Lower lobe of right lung (tissue), 2 donors: ENCODE measurements around the gene PRKCQ. TPM values are rescaled to one million over a fixed set of nuclear protein-coding genes. Genes with fewer than 3 reads are reported as not detected.

Experiments used
- ATAC-seq, 2 donors: fragments of 200-7000 bp; cut with Tn5 transposase; one replicate each; pipeline ENCODE4 v1.9.1; 2020 to 2022; ENCODE audit warnings: mild to moderate bottlenecking in 2 of 2, moderate library complexity in 2 of 2
- DNase-seq: peaks from one replicate; pipeline ENCODE4 v3.0.0-alpha.2; 2020
- H3K27ac ChIP-seq: fragments of 200-600 bp; one replicate; pipeline ENCODE4 v1.8.0; 2022
- H3K27me3 ChIP-seq: fragments of 200-600 bp; one replicate; pipeline ENCODE4 v1.8.0; 2022; ENCODE audit warnings: low read depth
- H3K36me3 ChIP-seq: fragments of 200-600 bp; one replicate; pipeline ENCODE4 v1.8.0; 2022; ENCODE audit warnings: mild to moderate bottlenecking
- H3K4me1 ChIP-seq: fragments of 200-600 bp; one replicate; pipeline ENCODE4 v1.8.0; 2022
- H3K4me3 ChIP-seq: fragments of 200-600 bp; one replicate; pipeline ENCODE4 v1.8.0; 2022; ENCODE audit warnings: mild to moderate bottlenecking
- H3K9me3 ChIP-seq: fragments of 200-600 bp; one replicate; pipeline ENCODE4 v1.8.0; 2022
- intact Hi-C: fragments of 100-400 bp; cut with DNase I; formaldehyde crosslinking; loops from one replicate; pipeline ENCODE4 v1.11.0; 2022
- total RNA-seq: library from RNA; stranded (reverse); fragmentation: NEBNext Ultra II Directional; extraction: Animal tissue kit (Norgen Biotek cat#: 25700); gene quantifications from one replicate; pipeline ENCODE4 v1.2.1, GENCODE V29; 2021
- TF ChIP-seq, protein P1 (sequence below): fragments of 200-600 bp; IDR thresholded peaks from one replicate; pipeline ENCODE4 v1.8.0; 2022; ENCODE audit warnings: antibody characterized with exemption, mild to moderate bottlenecking
- donor health status: DM: no; HTN: yes; CAD: no; lungs with severe emphysema.

Gene PRKCQ
- total RNA-seq, 1 donor from 2014 or later: 8.1 TPM

DNA sequence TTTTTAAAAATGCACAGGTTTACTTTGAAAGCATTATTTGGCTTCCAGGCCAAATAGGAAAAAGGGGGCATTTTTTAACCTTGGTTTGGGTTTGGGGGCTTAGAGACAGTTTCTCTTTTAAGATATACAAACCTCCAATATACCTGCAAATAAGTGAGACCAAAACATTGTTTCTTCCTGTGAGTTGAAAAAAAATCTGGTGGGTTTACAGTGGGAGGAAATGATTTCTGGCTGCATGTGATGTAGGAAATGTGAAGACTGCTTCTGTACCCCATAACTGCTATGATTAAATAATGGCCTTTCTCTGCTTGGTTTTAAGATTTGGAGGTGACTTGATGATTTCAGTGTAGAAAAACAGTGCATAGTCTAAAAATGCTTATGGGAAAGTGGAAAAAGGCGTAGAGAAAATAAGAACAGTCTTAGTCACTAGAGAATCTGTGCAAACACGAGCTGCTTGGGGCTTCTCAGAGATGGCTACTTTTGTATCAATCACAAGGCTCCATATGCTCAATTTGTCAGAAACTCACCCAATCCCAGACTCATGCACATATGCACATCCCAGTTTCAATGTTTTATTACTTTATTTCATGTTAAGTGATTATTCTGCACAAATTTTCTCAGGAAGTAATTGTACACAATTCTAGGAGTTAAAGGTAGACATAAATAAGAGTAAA, 22.1 kb upstream of the PRKCQ start:
- TF ChIP-seq, protein P1, sequence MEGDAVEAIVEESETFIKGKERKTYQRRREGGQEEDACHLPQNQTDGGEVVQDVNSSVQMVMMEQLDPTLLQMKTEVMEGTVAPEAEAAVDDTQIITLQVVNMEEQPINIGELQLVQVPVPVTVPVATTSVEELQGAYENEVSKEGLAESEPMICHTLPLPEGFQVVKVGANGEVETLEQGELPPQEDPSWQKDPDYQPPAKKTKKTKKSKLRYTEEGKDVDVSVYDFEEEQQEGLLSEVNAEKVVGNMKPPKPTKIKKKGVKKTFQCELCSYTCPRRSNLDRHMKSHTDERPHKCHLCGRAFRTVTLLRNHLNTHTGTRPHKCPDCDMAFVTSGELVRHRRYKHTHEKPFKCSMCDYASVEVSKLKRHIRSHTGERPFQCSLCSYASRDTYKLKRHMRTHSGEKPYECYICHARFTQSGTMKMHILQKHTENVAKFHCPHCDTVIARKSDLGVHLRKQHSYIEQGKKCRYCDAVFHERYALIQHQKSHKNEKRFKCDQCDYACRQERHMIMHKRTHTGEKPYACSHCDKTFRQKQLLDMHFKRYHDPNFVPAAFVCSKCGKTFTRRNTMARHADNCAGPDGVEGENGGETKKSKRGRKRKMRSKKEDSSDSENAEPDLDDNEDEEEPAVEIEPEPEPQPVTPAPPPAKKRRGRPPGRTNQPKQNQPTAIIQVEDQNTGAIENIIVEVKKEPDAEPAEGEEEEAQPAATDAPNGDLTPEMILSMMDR: no peak
- Histone ChIP-seq H3K4me3 (no peak overlapping the region), H3K27me3 (no peaks in the 10 kb centered on the region), H3K9me3 (no peaks in the 10 kb centered on the region), H3K27ac (no peak overlapping the region), H3K4me1 (no peaks in the 10 kb centered on the region), H3K36me3 (no peaks in the 10 kb centered on the region)
- no peak for ATAC-seq
- intact Hi-C loops: no loop called here
- DNase-seq: no peak

DNA sequence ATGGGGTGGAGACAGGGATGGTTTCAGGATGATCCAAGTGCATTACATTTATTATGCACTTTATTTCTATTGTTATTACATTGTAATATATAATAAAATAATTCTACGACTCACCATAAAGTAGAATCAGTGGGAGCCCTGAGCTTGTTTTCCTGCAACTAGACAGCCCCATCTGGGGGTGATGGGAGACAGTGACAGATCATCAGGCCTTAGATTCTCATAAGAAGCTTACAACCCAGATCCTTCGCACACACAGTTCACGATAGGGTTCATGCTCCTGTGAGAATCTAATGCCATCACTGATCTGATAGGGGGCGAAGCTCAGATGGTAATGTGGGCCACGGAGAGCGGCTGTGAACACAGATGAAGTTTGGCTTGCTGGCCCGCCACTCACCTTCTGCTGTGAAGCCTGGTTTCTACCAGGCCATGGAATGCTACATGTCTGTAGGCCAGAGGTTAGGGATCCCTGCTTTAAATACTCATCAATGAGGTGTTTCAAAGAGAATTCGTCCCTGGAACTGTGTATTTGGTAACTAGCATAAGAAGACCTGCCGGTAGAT, 21.2 kb upstream of the PRKCQ start:
- intact Hi-C loops: no loop called here
- H3K27me3 ChIP-seq: no peaks in the 10 kb centered on the region
- H3K4me3 ChIP-seq: no peak overlapping the region
- no peaks in the 10 kb centered on the region for H3K9me3 ChIP-seq
- DNase-seq (no peak), ATAC-seq (no peak)
- no peaks in the 10 kb centered on the region for H3K36me3 ChIP-seq
- no peak overlapping the region for H3K27ac ChIP-seq
- TF ChIP-seq, protein P1: no peak
- H3K4me1 ChIP-seq: no peaks in the 10 kb centered on the region

DNA sequence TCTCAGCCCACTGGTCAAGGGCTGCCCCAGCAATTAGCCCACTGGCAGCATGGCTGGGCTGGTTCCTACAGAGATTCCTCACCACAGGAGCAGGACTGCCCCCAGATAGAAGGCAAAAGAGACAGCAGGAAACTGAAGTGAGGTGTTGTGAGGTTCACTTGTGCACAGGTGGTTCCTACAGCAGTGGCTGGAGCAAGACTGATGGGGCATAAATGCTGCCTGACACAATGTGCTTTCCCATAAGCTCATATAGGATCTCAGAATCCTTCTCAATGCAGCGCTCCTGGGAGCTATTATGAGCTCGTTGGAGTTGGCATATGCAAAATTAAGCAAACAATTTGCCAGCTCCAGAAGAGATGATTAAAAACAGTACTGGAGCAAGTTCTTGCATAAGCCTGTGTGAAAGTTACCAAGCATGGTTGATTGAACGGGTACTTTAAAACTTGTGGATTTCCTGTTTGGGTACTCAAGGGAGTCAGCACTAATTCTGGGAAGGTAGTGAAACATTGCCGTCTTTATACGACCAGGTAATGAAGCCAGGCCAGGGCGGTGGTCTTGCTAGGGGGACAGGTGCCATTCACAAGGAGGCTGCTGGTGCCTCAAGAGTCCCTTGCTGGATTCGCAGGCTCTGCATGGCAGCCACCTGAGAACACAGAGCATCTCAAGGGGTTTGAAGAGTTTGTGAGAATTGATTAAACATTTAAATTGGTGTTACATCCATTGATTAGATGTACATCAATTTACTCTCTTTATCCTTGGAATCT, 20.3 kb upstream of the PRKCQ start:
- no peak overlapping the region for H3K4me3 ChIP-seq
- no peaks in the 10 kb centered on the region for H3K27me3 ChIP-seq
- no peaks in the 10 kb centered on the region for H3K9me3 ChIP-seq
- H3K36me3 ChIP-seq: no peaks in the 10 kb centered on the region
- TF ChIP-seq, protein P1: no peak
- H3K27ac ChIP-seq: no peak overlapping the region
- ATAC-seq: peak; percentile 29 to 53
- no peaks in the 10 kb centered on the region for H3K4me1 ChIP-seq
- intact Hi-C loops: no loop called here
- no peak for DNase-seq

DNA sequence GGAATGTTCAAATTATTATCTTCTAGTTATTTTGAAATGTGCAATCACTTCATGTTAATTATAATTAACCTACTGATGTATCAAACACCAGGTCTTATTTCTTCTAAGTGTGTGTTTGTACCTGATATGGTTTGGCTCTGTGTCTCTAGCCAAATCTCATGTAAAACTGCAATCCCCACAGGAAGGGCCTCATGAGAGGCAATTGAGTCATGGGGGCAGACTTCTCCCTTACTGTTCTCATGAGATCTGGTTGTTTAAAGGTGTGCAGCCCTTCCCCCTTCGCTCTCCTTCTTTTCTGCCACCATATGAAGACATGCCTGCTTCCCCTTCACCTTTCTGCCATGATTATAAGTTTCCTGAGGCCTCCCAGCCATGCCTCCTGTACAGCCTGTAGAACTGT, 18.6 kb upstream of the PRKCQ start:
- intact Hi-C loops: no loop called here

DNA sequence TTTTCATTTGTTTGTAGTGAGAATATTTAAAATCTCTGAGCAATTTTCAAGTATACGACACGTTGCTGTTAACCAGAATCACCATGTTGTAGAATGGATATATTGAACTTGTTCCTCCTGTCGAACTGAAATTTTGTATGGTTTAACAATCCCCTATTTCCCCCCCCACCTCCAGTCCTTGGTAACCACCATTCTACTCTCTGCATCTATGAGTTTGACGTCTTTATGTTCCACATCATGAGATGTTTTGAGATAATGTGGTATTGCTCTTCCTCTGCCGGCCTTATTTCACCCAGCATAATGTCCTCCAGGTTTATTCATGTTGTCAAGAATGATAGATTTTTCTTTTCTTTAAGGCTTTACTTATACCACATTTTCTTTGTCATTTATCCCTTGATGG, 17.4 kb upstream of the PRKCQ start:
- Histone ChIP-seq H3K27me3 (no peaks in the 10 kb centered on the region), H3K9me3 (no peaks in the 10 kb centered on the region), H3K4me3 (no peak overlapping the region), H3K36me3 (no peaks in the 10 kb centered on the region), H3K4me1 (no peaks in the 10 kb centered on the region), H3K27ac (no peak overlapping the region)
- TF ChIP-seq, protein P1: no peak
- ATAC-seq: no peak
- intact Hi-C loops: no loop called here
- DNase-seq: no peak

More for the DNA sequence above, 18.6 kb upstream of the PRKCQ start:
- Histone ChIP-seq H3K27me3 (no peaks in the 10 kb centered on the region), H3K36me3 (no peaks in the 10 kb centered on the region), H3K9me3 (no peaks in the 10 kb centered on the region), H3K4me1 (no peaks in the 10 kb centered on the region), H3K27ac (no peak overlapping the region), H3K4me3 (no peak overlapping the region)
- TF ChIP-seq, protein P1: no peak
- DNase-seq: no peak
- no peak for ATAC-seq
